ENCODE results near the gene UCK2. TPM values are rescaled to one million over a fixed set of nuclear protein-coding genes. Genes with fewer than 3 reads are reported as not detected.

UCK2 gene
- total and polyA plus RNA-seq, 12 donors = 6.7 to 36.4 (median 11.3) TPM

- Histone ChIP-seq H3K9me3 (no peaks in the 10 kb centered on the region), H3K27ac (no peak overlapping the region), H3K4me1 (peaks cover 0 to 6% (median 0%) of the 10 kb centered on the region in 9 donors), H3K36me3 (no peaks in the 10 kb centered on the region), H3K27me3 (no peaks in the 10 kb centered on the region), H3K4me3 (no peak overlapping the region)
- ATAC-seq (no peak), DNase-seq (no peak)
- intact Hi-C loops (cut with DNase I) = loop anchor here in 5 of 10 donors (5.0 to 10.0 kb wide), 3 partner anchors 315 to 522 kb away; no protein-coding TSS in a partner anchor
- 87 to 93% methylated on average over 4 of the region's 4 CpGs for WGBS, 2 donors
- TF ChIP-seq, protein P1, sequence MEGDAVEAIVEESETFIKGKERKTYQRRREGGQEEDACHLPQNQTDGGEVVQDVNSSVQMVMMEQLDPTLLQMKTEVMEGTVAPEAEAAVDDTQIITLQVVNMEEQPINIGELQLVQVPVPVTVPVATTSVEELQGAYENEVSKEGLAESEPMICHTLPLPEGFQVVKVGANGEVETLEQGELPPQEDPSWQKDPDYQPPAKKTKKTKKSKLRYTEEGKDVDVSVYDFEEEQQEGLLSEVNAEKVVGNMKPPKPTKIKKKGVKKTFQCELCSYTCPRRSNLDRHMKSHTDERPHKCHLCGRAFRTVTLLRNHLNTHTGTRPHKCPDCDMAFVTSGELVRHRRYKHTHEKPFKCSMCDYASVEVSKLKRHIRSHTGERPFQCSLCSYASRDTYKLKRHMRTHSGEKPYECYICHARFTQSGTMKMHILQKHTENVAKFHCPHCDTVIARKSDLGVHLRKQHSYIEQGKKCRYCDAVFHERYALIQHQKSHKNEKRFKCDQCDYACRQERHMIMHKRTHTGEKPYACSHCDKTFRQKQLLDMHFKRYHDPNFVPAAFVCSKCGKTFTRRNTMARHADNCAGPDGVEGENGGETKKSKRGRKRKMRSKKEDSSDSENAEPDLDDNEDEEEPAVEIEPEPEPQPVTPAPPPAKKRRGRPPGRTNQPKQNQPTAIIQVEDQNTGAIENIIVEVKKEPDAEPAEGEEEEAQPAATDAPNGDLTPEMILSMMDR (IDR thresholded peaks at IDR 0.05) = no peak
Measured at GRCh38 chr1:165917166-165917565, 89.8 kb downstream of the UCK2 start.

DNA sequence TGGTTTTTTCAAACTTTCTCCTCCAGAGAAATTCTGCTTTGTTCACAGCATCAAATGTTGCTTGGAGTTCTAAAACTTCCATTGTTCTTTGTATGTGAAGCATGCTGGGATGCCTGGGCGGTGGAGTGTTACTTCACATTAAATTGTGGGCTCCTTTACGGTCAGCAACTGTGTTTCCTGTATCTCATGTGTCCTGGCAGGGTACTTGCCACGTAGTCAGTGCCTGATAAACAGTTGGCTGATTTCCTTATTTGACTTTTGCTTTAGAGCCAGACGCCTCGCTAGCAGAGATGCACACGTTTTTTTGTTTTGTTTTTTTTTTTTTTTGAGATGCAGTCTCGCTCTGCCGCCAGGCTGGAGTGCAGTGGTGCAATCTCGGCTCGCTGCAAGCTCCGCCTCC is 96.7 kb downstream of the UCK2 start:
- no peak overlapping the region for H3K27ac ChIP-seq
- ATAC-seq (peak in 2 of 8 donors; percentile 21 to 25), DNase-seq (no peak)
- H3K4me3 ChIP-seq = no peak overlapping the region
- H3K9me3 ChIP-seq = no peaks in the 10 kb centered on the region
- WGBS, 2 donors = 42 to 51% methylated on average over 11 of the region's 11 CpGs
- no peaks in the 10 kb centered on the region for H3K4me1 ChIP-seq
- no peaks in the 10 kb centered on the region for H3K27me3 ChIP-seq
- H3K36me3 ChIP-seq = no peaks in the 10 kb centered on the region
- TF ChIP-seq, protein P1 (IDR thresholded peaks at IDR 0.05) = no peak
- intact Hi-C loops (cut with DNase I) = loop anchor here in 7 of 10 donors (1.0 to 10.0 kb wide), 5 partner anchors 241 to 555 kb away; partner anchors contain the start of gene FAM78B (in 4 of the 7)

- no peaks in the 10 kb centered on the region for H3K4me1 ChIP-seq
- intact Hi-C loops (cut with DNase I) = loop anchor here (2.0 to 10.0 kb wide), 7 partner anchors 239 to 553 kb away; partner anchors contain the start of gene FAM78B (in 6 of the 10)
- TF ChIP-seq, protein P1 (IDR thresholded peaks at IDR 0.05) = no peak
- DNase-seq (no peak), ATAC-seq (peak in 1 of 8 donors; percentile 37)
- no peaks in the 10 kb centered on the region for H3K9me3 ChIP-seq
- no peak overlapping the region for H3K27ac ChIP-seq
- H3K4me3 ChIP-seq = no peak overlapping the region
- H3K36me3 ChIP-seq = no peaks in the 10 kb centered on the region
- WGBS, 2 donors = 55 to 58% methylated on average over 7 of the region's 7 CpGs
- no peaks in the 10 kb centered on the region for H3K27me3 ChIP-seq
Measured at GRCh38 chr1:165925498-165926079, 98.2 kb downstream of the UCK2 start.

- intact Hi-C loops (cut with DNase I) = loop anchor here in 9 of 10 donors (5.0 to 10.0 kb wide), 4 partner anchors 238 to 550 kb away; partner anchors contain the start of gene FAM78B (in 6 of the 9)
- ATAC-seq = no peak
- Histone ChIP-seq H3K9me3 (no peaks in the 10 kb centered on the region), H3K4me1 (no peaks in the 10 kb centered on the region), H3K36me3 (no peaks in the 10 kb centered on the region), H3K27ac (no peak overlapping the region), H3K4me3 (no peak overlapping the region), H3K27me3 (no peaks in the 10 kb centered on the region)
- WGBS, 2 donors = 34 to 54% methylated on average over 2 of the region's 2 CpGs
- DNase-seq = no peak
- TF ChIP-seq, protein P1 (IDR thresholded peaks at IDR 0.05) = no peak
Measured at GRCh38 chr1:165927169-165927568, 99.8 kb downstream of the UCK2 start.

Measured in heart right ventricle (tissue), 16 donors.